Kasumi-1 (cell line): ENCODE data around the gene NUP62.

Experiments used
- DNase-seq, 2 experiments: peaks; one replicate each; lab custom pipeline; 2025; lab: John Stamatoyannopoulos, UW

Gene NUP62

DNA sequence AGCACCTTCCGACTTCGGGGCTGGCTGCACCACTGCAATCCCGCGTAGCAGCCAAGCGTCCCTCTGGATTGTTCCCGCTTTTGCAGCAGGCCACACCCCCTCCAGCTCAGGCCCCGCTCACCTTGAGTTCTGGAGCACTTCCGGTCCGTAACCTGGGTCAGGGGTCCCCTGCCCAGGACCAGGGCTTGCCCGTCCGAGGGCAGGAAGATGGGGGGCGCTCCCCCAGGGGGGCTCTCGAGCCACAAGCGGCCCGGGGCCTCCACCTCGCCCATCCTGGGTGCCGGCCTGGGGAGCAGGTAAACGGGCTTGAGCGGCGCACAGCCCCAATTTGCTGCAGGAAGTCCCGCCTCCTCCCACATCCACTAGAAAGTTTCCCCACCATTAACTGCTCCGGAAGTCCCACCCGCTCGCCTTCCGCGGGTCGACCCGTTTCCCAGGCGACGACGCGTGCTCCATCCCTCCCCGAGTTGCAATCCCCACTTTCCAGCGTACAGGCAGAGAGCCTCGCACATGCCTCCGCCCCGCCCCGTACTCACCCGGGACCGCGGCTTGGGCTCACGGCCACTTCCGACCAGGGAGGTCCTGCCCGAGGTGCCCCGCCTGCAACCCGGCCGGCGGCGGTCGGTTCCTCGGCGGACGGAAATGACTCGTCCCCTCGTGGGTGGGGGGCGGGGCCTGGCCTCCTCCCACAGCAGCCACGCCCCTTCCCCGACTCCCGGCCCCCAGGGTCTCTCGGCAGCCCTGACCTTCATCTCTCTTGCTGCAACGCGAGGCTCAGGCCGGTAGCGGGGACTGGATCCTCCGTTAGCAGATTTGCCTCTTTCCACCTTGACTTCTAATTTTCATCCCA is 62.1 kb downstream of the NUP62 start, which contains the start of gene PNKP:
PNKP (minus strand) TSS at position 644 of the 850 bp plus-strand sequence; CDS start at position 272, 372 bp downstream.
- DNase-seq, result peak; percentile 92 to 95

DNA sequence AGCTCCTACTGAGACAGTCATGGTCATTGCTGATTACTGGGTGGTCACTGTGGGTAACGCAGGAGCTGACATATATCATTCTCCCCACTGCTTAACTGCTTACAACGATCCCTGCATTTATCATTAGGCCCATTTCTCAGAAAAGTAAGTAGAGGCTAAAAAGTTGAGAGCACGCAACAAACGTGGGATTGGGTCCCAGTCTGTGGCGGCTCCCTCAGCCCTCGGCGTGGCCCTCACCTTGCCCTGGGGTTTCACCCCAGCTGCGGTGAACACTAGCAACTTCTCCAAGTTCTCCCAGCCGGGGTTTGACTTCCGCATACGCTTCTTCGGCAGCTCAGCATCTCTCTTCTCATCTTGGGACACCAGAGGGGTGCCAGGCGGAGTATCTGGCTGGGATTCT is 64.4 kb downstream of the NUP62 start:
- DNase-seq, result peak in 1 of 2 experiments; percentile 59

DNA sequence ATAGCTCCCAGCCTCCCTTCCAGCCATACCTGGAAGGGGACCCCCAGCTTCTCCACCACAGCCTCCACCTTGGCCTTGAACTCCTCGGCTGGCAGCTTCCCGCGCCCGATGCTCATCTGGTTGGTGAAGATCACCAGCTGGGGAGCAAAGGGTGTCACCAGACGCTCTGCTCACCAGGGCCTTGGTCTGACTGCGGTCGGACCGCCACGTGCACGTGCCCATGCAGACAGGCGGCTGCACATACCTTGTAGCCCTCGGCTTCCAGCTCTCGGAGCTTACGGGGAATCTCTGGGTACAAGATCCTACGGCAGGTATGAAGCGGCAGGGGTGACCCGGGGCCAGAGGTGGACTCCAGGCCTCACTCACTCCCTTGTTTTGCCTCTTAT is 65.4 kb downstream of the NUP62 start:
- DNase-seq, result no peak

DNA sequence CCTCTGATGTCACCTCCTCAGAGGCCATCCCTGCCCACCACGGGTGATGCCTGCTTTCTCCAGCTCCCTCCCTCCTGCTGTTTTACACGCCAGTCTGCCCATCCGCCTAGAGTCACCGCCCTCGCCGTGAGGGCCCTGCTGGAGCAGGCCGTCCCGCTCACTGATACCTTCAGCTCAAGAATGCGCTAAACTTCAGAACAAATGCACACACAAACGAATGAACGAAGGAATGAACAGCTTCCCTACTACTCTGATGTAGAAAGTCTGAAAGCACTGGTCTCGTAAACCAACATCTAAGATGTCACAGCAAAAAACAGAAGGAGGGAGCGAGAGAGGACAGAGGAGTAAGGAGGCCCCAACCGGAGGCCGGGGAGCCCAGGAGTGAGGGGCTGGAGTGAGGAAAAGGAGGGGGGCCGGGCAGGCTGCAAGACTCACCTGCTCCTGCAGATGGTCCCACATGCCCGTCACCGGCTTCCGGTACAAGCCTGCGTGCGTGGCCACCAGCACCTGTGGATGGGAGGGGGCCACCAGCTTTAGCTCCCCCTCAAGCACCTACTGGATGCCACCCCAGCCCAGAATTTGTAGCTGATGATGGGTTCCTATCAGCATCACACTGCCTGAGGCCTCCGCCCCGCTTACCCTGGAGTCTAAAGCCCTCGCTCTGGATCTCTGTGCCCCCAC is 65.9 kb downstream of the NUP62 start:
- DNase-seq, result no peak

DNA sequence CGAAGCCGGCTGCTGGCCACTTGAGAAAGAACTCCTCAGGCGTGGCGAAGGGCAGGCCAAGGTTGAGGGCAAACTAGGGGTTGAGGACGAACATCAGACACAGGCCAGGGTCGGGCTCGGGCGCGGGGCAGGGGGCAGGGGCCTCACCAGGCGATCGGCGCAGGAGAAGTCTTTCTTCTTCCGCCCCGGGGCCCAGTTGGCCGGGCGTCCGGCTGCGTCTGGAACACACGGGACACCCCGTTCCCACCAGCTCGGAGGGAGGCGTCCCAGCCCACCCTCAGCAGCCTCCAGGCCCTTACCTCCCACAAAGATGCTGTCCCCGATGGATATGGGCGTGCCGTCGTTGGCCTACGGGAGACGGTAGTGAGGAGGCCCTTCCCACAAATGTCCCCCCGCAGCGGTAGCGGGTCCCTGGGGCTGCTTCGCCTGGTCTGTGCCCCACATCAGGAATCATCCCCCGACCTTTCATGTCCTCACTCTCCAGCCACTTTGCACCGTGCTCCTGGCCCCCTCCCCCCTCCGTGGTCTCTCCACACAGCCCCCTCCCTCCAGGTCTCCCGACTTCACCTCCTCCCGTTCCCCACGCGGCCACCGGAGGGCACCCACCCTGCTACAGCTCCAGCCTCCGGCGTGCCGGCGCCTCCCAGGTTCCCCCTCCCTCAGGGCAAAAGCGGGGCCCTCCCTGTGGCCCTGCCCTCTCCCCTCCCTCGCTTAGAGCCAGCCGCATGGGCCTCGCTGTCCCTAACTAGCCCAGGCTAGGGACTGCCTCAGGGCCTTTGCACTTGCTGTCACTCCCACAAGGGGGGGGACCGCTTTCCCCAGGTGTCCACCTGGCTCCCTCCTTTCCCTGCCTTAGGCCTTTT is 66.7 kb downstream of the NUP62 start:
- peak; percentile 31 to 36 for DNase-seq

DNA sequence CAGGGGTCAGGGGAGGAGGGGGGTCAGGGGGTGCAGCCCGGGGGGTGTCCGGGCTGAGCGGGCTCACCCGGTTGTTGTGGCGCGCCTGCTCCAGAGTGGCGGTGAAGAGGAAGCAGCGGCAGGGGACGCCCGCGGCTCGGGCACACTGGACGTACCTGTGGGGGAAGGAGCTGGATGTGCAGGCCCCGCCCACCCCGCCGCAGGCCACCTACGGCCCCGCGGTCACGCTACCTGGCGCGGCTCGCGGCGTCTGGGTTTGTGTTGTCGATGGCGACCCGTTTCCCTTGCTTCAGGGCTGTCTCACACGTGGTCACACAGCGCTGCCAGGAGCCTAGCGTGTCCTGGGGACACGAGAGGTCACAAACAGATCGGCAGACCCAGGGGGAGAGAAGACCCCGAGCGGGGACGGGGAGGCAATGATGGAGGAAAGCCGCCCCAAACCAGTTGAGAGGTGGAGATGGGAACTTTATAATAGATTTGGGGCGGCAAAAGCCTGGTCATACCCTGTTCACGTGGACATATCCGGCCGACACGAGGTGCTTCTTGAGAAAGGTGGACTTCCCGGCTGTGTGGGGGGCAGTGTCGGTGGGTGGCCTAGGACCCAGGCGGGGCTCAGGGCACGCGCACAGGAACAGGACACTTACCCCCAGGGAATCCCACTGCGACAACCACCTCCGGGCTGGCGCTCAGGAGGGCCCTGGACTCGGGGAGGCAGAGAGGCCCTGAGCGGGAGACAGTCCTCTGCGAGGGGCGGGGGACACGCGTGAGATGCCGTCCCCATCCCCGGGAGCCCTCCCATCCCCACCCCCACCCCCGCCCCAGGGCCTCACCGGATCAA is 67.5 kb downstream of the NUP62 start:
- DNase-seq, result no peak

DNA sequence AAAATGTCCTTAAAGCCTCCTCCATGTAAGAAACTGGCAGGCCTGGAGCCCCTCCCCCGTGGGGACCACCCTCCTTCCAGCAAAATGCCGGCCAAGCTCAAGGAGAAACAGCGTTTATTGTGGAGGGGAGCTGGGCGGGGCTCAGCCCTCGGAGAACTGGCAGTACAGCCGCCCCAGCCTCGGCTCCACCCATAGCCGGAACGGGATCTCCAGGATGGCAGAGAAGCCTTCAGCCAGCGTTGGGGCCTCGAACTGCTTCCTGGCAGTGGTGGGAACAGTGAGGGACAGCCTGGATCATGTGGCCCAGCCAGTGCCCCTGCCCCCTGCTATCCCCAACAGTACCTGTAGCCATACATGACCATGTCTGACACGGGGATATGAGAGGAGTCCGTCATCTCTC is 68.2 kb downstream of the NUP62 start:
- DNase-seq, result no peak

DNA sequence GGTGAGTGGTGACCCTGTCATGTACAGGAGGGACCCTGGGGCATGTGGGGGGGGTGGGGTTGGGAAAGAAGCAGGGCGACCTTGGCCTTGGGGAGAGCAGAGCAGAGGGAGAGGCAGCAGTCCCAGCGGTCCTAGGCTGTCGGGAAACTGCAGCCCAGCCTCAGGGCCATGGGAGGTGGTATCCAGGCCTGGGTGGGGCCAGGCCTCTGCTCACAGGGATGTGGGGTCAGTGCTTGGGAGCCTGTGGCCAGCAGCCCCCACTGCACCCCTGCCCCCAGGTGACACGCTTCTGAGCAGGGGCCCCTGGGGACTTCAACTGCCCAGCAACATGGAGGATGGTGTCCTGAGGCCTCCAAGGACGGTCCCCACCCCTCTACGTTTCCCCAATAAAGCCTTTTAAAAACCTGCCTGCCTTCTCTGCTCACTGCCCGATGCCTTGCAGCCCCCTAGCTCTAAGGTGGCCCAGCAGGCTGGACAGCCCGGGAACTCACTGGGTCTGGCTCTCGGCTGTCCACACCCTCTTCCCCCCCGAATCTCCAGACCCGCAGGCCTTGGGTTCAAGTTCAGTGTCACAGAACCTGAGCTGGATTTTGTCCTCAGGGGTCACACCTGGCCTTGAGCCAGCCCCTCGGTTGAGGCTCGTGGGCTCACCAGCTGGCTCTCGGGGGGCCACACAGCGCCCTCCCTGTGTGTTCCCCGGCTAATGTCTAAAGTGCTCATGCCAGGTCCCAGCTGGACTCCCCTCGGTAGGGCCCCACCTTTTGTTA is 68.8 kb downstream of the NUP62 start:
- DNase-seq, result no peak

DNA sequence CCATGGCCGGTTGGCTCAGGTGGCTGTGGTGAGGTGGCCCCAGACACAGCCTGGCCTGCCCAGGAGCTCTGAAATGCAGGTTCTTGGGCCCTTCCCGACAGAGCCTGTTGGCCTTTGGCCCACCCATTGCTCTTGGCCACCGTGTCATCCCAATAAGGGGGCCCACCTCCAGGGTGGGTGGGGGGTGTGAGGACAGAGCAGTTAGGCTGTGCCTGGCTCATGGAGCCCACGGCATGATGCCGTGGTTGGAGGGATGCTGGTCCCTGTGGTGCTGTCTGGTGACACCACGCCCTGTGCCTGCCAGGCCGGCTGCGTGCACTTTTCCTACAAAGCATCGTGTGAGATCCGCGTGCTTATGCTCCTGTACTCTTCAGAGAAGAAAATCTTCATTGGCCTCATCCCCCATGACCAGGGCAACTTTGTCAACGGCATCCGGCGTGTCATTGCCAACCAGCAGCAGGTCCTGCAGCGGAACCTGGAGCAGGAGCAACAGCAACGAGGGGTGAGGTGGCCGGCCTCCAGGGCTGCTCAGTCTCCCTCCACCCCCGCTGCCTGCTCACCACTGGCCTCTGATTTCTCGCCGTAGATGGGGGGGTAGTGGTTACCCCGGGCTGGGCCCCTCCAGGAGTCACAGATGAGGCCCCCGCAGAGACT is 69.5 kb downstream of the NUP62 start:
- no peak for DNase-seq

DNA sequence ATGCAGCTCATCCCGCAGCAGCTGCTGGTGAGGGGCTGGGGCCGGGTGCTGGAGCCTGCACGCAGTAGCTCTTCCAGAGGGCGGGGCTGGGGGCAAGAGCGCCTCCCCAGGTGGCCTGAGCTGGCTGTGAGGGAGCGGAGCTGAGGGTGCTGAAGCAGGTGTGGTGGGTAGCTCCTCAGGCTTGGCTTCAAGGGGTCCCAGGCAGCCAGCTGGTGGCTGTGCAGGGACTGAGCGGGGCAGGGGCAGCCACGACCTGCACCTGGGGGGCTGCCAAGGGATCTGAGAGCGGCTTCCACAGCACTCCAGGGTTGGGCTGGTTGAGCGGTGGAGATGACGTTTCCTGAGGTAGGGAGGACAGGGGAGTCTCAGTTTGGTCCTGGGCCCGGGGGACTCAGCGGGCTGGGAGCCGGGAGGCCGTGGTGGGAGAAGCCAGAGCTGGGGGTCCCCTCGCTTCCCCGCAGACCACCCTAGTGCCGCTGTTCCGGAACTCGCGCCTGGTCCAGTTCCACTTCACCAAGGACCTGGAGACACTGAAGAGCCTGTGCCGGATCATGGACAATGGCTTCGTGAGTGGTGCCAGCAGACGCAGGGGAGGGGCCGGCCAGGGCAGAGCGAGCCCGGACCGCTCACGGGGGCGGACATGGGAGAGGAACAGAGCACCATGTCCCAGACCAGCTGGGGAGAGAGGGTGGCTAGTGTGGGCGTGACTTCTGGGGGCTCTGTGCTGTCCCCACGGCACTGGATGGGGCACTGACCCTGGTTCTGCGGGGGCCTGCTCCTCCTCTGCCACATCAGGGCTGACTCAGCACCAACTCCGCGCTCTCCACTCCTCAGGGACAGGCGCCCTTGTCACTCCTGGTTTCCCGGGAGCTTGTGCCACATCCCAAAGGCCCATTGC is 71.0 kb downstream of the NUP62 start:
- DNase-seq, result no peak

DNA sequence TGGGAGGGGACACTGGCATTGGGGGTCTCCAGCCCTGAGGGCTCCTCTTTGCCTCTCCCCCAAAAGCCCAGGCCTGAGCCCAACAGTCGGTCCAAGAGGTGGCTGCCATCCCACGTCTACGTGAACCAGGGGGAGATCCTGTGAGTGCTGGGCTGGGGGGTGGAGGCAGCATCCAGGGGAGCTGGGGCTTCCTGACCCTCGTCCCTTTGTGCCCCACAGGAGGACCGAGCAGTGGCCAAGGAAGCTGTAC is 71.5 kb downstream of the NUP62 start:
- DNase-seq, result no peak

DNA sequence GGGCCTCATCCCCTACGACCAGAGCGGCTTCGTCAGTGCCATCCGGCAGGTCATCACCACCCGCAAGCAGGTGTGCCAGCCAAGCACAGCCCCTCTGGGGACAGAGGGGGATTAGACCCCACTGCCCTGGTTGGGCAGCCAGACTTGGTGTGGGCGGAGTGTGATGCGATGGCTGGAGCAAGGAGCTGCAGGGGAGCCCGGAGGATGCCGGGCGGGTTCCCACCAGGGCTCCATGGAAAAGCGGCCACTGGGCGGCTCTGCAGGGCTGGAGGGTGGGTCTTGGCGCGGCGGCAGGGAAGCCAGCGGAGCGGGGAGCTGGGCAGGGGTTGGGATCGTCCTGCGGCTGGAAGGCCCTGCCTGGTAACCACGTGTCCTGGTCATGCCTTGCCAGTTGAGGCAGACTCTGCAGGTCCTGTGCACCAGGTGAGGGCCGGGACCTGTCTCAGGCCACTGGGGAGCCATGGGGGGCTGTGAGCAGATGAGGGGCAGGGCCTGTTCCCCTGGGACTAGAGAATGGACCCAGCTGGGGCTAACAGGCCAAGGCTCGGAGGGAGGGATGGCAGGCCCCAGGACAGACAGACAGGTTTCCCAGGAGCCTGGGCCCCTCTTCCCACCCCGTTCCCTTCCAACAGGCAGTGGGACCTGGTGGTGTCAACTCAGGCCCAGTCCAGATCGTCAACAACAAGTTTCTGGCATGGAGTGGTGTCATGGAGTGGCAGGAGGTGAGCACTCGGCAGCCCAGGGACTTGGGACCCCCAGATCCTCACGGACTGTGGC is 72.1 kb downstream of the NUP62 start:
- no peak for DNase-seq
